ENCODE data around the gene COPZ1. TPM values are rescaled to one million over a fixed set of nuclear protein-coding genes. Genes with fewer than 3 reads are reported as not detected.

Gene COPZ1
- total and polyA plus RNA-seq, 9 donors = 131 to 158 (median 143) TPM

- no peaks in the 10 kb centered on the region for H3K9me3 ChIP-seq (replicated peaks; ENCODE audit: control insufficient read depth, low read depth, low read length)
These were observed 34.2 kb downstream of the COPZ1 start for GRCh38 chr12:54358945-54359761.

GRCh38 chr12:54359762-54360351, 34.9 kb downstream of the COPZ1 start:
- WGBS (ENCODE audit: insufficient coverage) = 43% methylated on average over 1 of the region's 9 CpGs
- Histone ChIP-seq H3K27ac (ENCODE audit: low read length) (peak overlapping the region; percentile 96), H3K4me1 (ENCODE audit: control insufficient read depth, insufficient read depth, low read length) (peaks cover 56% of the 10 kb centered on the region), H3K27me3 (ENCODE audit: control insufficient read depth, insufficient read depth, low read length) (no peaks in the 10 kb centered on the region), H3K9me3 (replicated peaks; ENCODE audit: control insufficient read depth, low read depth, low read length) (no peaks in the 10 kb centered on the region), H3K36me3 (ENCODE audit: control insufficient read depth, insufficient read depth, low read length) (no peaks in the 10 kb centered on the region), H3K4me3 (ENCODE audit: low read length) (peak overlapping the region; percentile 73)
- no peak for DNase-seq

More at GRCh38 chr12:54358945-54359761, 34.2 kb downstream of the COPZ1 start:
- WGBS (ENCODE audit: insufficient coverage) = under 1% methylated on average over 28 of the region's 40 CpGs
- peak; percentile 100 for DNase-seq
- H3K36me3 ChIP-seq (ENCODE audit: control insufficient read depth, insufficient read depth, low read length) = no peaks in the 10 kb centered on the region
- H3K4me1 ChIP-seq (ENCODE audit: control insufficient read depth, insufficient read depth, low read length) = peaks cover 60% of the 10 kb centered on the region
- peak overlapping the region; percentile 96 for H3K27ac ChIP-seq (ENCODE audit: low read length)
- no peaks in the 10 kb centered on the region for H3K27me3 ChIP-seq (ENCODE audit: control insufficient read depth, insufficient read depth, low read length)
- peak overlapping the region; percentile 73 for H3K4me3 ChIP-seq (ENCODE audit: low read length)

GRCh38 chr12:54360717-54361456, 36.0 kb downstream of the COPZ1 start:
- 19% methylated on average over 4 of the region's 16 CpGs for WGBS (ENCODE audit: insufficient coverage)
- DNase-seq = peak; percentile 89
- Histone ChIP-seq H3K4me3 (ENCODE audit: low read length) (no peak overlapping the region), H3K27ac (ENCODE audit: low read length) (peak overlapping the region; percentile 49), H3K9me3 (replicated peaks; ENCODE audit: control insufficient read depth, low read depth, low read length) (no peaks in the 10 kb centered on the region), H3K36me3 (ENCODE audit: control insufficient read depth, insufficient read depth, low read length) (no peaks in the 10 kb centered on the region), H3K4me1 (ENCODE audit: control insufficient read depth, insufficient read depth, low read length) (peaks cover 46% of the 10 kb centered on the region), H3K27me3 (ENCODE audit: control insufficient read depth, insufficient read depth, low read length) (no peaks in the 10 kb centered on the region)

- no peak overlapping the region for H3K4me3 ChIP-seq (ENCODE audit: low read length)
- H3K27me3 ChIP-seq (ENCODE audit: control insufficient read depth, insufficient read depth, low read length) = no peaks in the 10 kb centered on the region
- WGBS (ENCODE audit: insufficient coverage) = 81% methylated on average over 8 of the region's 8 CpGs
- DNase-seq = no peak
- H3K36me3 ChIP-seq (ENCODE audit: control insufficient read depth, insufficient read depth, low read length) = no peaks in the 10 kb centered on the region
- no peak overlapping the region for H3K27ac ChIP-seq (ENCODE audit: low read length)
- no peaks in the 10 kb centered on the region for H3K9me3 ChIP-seq (replicated peaks; ENCODE audit: control insufficient read depth, low read depth, low read length)
- H3K4me1 ChIP-seq (ENCODE audit: control insufficient read depth, insufficient read depth, low read length) = peaks cover 26% of the 10 kb centered on the region
These were observed 38.1 kb downstream of the COPZ1 start for GRCh38 chr12:54363047-54363446.

- DNase-seq = no peak
- Histone ChIP-seq H3K9me3 (replicated peaks; ENCODE audit: control insufficient read depth, low read depth, low read length) (no peaks in the 10 kb centered on the region), H3K4me1 (ENCODE audit: control insufficient read depth, insufficient read depth, low read length) (peaks cover 25% of the 10 kb centered on the region), H3K27me3 (ENCODE audit: control insufficient read depth, insufficient read depth, low read length) (no peaks in the 10 kb centered on the region), H3K27ac (ENCODE audit: low read length) (no peak overlapping the region), H3K4me3 (ENCODE audit: low read length) (no peak overlapping the region), H3K36me3 (ENCODE audit: control insufficient read depth, insufficient read depth, low read length) (no peaks in the 10 kb centered on the region)
- WGBS (ENCODE audit: insufficient coverage) = 86% methylated on average over 1 of the region's 6 CpGs
These were observed 38.7 kb downstream of the COPZ1 start for GRCh38 chr12:54363618-54364017.

- no peaks in the 10 kb centered on the region for H3K27me3 ChIP-seq (ENCODE audit: control insufficient read depth, insufficient read depth, low read length)
- H3K36me3 ChIP-seq (ENCODE audit: control insufficient read depth, insufficient read depth, low read length) = no peaks in the 10 kb centered on the region
- H3K4me1 ChIP-seq (ENCODE audit: control insufficient read depth, insufficient read depth, low read length) = peaks cover 29% of the 10 kb centered on the region
- no peaks in the 10 kb centered on the region for H3K9me3 ChIP-seq (replicated peaks; ENCODE audit: control insufficient read depth, low read depth, low read length)
- no peak within 1 kb of the TSS for H3K4me3 ChIP-seq (ENCODE audit: low read length)
- WGBS (ENCODE audit: insufficient coverage) = 72% methylated on average over 4 of the region's 4 CpGs
- no peak for DNase-seq
- H3K27ac ChIP-seq (ENCODE audit: low read length) = no peak within 1 kb of the TSS
These were observed 39.5 kb downstream of the COPZ1 start, which contains the start of gene GPR84 for GRCh38 chr12:54364413-54364812. Gene GPR84, minus strand, starts transcription at chr12:54364486. Its CDS starts 635 bp downstream, at chr12:54363851.

GRCh38 chr12:54368025-54368708, 43.2 kb downstream of the COPZ1 start:
- peak; percentile 44 for DNase-seq
- Histone ChIP-seq H3K4me3 (ENCODE audit: low read length) (no peak overlapping the region), H3K9me3 (replicated peaks; ENCODE audit: control insufficient read depth, low read depth, low read length) (no peaks in the 10 kb centered on the region), H3K27me3 (ENCODE audit: control insufficient read depth, insufficient read depth, low read length) (no peaks in the 10 kb centered on the region), H3K4me1 (ENCODE audit: control insufficient read depth, insufficient read depth, low read length) (peaks cover 50% of the 10 kb centered on the region), H3K36me3 (ENCODE audit: control insufficient read depth, insufficient read depth, low read length) (peaks cover 10% of the 10 kb centered on the region), H3K27ac (ENCODE audit: low read length) (peak overlapping the region; percentile 80)
- WGBS (ENCODE audit: insufficient coverage) = 0% methylated on average over 3 of the region's 5 CpGs

GRCh38 chr12:54368709-54369596, 44.0 kb downstream of the COPZ1 start:
- peak overlapping the region; percentile 37 for H3K4me3 ChIP-seq (ENCODE audit: low read length)

GRCh38 chr12:54369597-54370131, 44.7 kb downstream of the COPZ1 start:
- peaks cover 64% of the 10 kb centered on the region for H3K4me1 ChIP-seq (ENCODE audit: control insufficient read depth, insufficient read depth, low read length)
- 15% methylated on average over 7 of the region's 21 CpGs for WGBS (ENCODE audit: insufficient coverage)
- peak; percentile 63 for DNase-seq

More at GRCh38 chr12:54368709-54369596, 44.0 kb downstream of the COPZ1 start:
- no peaks in the 10 kb centered on the region for H3K9me3 ChIP-seq (replicated peaks; ENCODE audit: control insufficient read depth, low read depth, low read length)
- H3K27me3 ChIP-seq (ENCODE audit: control insufficient read depth, insufficient read depth, low read length) = no peaks in the 10 kb centered on the region
- peak overlapping the region; percentile 95 for H3K27ac ChIP-seq (ENCODE audit: low read length)
- WGBS (ENCODE audit: insufficient coverage) = 10% methylated on average over 31 of the region's 40 CpGs
- peak; percentile 99 for DNase-seq
- H3K4me1 ChIP-seq (ENCODE audit: control insufficient read depth, insufficient read depth, low read length) = peaks cover 57% of the 10 kb centered on the region
- H3K36me3 ChIP-seq (ENCODE audit: control insufficient read depth, insufficient read depth, low read length) = peaks cover 17% of the 10 kb centered on the region

More at GRCh38 chr12:54369597-54370131, 44.7 kb downstream of the COPZ1 start:
- Histone ChIP-seq H3K27ac (ENCODE audit: low read length) (peak overlapping the region; percentile 95), H3K9me3 (replicated peaks; ENCODE audit: control insufficient read depth, low read depth, low read length) (no peaks in the 10 kb centered on the region), H3K4me3 (ENCODE audit: low read length) (peak overlapping the region; percentile 37), H3K36me3 (ENCODE audit: control insufficient read depth, insufficient read depth, low read length) (peaks cover 20% of the 10 kb centered on the region), H3K27me3 (ENCODE audit: control insufficient read depth, insufficient read depth, low read length) (no peaks in the 10 kb centered on the region)

Data from muscle of leg (tissue), 11 donors.